NCI-H524 (cell line): ENCODE data around the gene SYNE1.

ENCODE experiments used
- DNase-seq, 2 experiments: peaks; one replicate each; lab custom pipeline; 2025; lab: John Stamatoyannopoulos, UW

SYNE1 gene

GRCh38 chr6:152184573-152184916, 452.6 kb downstream of the SYNE1 start:
- no peak for DNase-seq

GRCh38 chr6:152180601-152181000, 456.6 kb downstream of the SYNE1 start:
- no peak for DNase-seq

- no peak for DNase-seq
Measured at GRCh38 chr6:152176268-152176667, 460.9 kb downstream of the SYNE1 start.

- no peak for DNase-seq
Measured at GRCh38 chr6:152173957-152174356, 463.2 kb downstream of the SYNE1 start.

- DNase-seq = no peak
Measured at GRCh38 chr6:152173321-152173720, 463.8 kb downstream of the SYNE1 start.

GRCh38 chr6:152170702-152171667, 466.2 kb downstream of the SYNE1 start:
- DNase-seq = no peak

GRCh38 chr6:152170313-152170701, 466.9 kb downstream of the SYNE1 start:
- DNase-seq = no peak

GRCh38 chr6:152167641-152168603, 469.2 kb downstream of the SYNE1 start:
- no peak for DNase-seq

- DNase-seq = peak in 1 of 2 experiments; percentile 13
Measured at GRCh38 chr6:152166897-152167296, 470.3 kb downstream of the SYNE1 start.

GRCh38 chr6:152166497-152166896, 470.7 kb downstream of the SYNE1 start:
- no peak for DNase-seq

GRCh38 chr6:152164957-152165356, 472.2 kb downstream of the SYNE1 start:
- no peak for DNase-seq

- no peak for DNase-seq
Measured at GRCh38 chr6:152161501-152161900, 475.7 kb downstream of the SYNE1 start.

GRCh38 chr6:152160346-152160745, 476.8 kb downstream of the SYNE1 start:
- peak; percentile 55 to 84 for DNase-seq

GRCh38 chr6:152155792-152156191, 481.4 kb downstream of the SYNE1 start:
- DNase-seq = no peak

- no peak for DNase-seq
Measured at GRCh38 chr6:152154559-152155356, 482.4 kb downstream of the SYNE1 start.

GRCh38 chr6:152151920-152152319, 485.2 kb downstream of the SYNE1 start:
- DNase-seq = no peak

- DNase-seq = no peak
Measured at GRCh38 chr6:152150196-152150595, 487.0 kb downstream of the SYNE1 start.

- DNase-seq = no peak
Measured at GRCh38 chr6:152148412-152148811, 488.8 kb downstream of the SYNE1 start.

- no peak for DNase-seq
Measured at GRCh38 chr6:152147269-152147668, 489.9 kb downstream of the SYNE1 start.

GRCh38 chr6:152146385-152146784, 490.8 kb downstream of the SYNE1 start:
- no peak for DNase-seq

- DNase-seq = no peak
Measured at GRCh38 chr6:152143359-152143758, 493.8 kb downstream of the SYNE1 start.

GRCh38 chr6:152142105-152142504, 495.1 kb downstream of the SYNE1 start:
- no peak for DNase-seq
